Left renal cortex interstitium (tissue), 4 donors: ENCODE results near the gene PROS1. TPM values are rescaled to one million over a fixed set of nuclear protein-coding genes. Genes with fewer than 3 reads are reported as not detected.
"Not testable (repeated sequence)": the region's sequence is repeated elsewhere in the genome, so short reads cannot be mapped to it uniquely, and the experiment has no call there.

Experiments used
- DNase-seq, 4 donors: peaks; one replicate each; pipeline ENCODE4 v3.0.0-alpha.2; 2013; ENCODE audit warnings: low read depth in 4 of 4, low spot score in 2 of 4, missing footprints in 1 of 4
- polyA plus RNA-seq, 4 donors: library from polyadenylated mRNA; unstranded; fragments of 120-200 nt; gene quantifications; one replicate each; pipeline ENCODE4 v1.2.1, GENCODE V29; 2013; ENCODE audit not compliant: insufficient read length in 4 of 4

PROS1 gene
- polyA plus RNA-seq, 4 donors = 31.6 to 42.7 (median 38.8) TPM

DNA sequence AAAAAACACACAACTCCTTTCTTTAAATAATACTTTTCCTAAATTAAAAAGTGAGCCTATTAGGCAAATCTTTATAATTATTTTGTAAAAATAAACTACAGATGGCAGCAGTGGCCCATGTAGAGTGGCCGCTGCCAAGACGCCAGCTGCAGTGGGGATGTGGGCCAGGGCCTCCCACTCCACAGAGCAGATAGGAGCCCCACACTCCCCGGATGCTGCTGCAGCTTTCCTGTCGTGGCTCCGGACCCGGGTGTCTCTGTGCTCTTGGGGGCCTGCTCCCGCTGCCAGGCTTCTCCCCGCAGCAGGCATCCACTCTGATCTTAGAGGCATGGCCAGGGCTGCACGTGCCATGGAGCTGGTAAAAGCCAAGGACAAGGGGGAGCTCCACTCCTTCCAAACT is 67.5 kb downstream of the PROS1 start:
- DNase-seq = no peak

DNA sequence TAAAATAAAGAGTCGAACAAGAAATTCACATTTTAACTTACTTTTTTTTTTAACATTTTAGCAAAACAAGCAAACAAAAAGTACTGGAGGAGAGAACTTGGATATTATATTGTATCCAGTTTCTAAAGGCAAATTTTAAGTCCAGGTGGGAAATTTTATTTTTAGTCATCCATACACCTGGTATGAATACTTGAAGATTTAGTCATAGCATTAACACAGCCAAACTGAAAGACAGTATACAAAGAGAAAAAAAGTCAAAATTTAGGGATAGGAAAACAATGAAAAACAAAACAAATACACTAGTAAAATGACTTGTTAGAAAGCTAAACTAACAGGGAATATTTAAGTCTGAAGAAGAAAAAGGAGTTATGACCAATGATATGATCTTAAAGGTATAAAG is 69.1 kb downstream of the PROS1 start:
- no peak for DNase-seq

DNA sequence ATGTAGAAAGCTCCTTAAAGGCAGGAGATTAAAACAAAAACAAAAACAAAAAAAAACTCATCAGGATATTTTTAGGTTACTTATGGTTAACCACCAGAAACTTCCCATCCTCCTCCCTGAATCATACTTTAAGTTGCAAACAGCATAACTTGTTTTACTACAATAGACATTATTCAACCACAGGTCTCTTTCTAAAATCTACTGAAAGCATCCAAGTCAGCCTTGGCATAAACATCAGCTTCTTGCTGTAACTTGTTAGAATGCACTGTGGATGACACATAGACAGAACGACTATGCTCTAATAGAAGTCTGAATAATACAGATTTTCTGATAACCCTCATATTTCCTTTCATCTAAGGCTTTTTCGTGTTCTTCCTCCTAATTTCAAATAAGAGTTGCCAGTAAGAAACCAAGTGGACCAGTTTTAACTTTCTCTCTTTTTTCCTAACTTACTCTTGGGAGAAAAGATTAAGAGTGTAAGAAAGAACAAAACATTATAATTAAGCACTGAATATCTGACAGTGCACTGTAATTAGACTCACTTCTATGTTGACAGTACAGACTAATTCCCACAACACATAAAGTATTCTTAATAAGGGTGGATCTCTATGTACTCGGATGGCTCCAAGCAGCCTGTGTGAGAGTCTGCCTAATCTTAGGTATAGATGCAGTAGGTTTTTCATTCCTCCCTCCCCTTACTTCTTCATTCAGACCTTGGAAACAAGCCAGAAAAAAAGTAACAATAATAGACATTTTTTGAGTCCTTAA is 95.3 kb downstream of the PROS1 start:
- not testable (repeated sequence) for DNase-seq

DNA sequence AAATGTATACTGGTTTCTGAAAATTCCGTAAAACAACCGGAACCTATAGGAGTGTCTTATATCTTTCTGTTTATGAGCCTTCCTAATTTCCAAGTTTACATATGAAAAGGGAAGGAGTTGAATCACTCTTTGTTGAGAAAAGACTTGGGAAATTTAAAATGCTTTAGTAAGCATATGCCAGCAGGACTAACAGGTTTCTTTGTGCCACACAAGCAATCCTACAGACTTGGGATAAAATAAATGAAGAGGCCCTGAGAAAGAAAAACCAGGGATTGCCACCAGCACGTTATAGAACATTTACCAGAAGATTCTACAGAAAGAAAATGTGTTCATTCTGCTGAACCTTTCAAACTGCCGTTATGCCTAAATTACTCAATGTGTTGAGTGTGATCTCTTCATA is 96.3 kb downstream of the PROS1 start:
- not testable (repeated sequence) for DNase-seq

DNA sequence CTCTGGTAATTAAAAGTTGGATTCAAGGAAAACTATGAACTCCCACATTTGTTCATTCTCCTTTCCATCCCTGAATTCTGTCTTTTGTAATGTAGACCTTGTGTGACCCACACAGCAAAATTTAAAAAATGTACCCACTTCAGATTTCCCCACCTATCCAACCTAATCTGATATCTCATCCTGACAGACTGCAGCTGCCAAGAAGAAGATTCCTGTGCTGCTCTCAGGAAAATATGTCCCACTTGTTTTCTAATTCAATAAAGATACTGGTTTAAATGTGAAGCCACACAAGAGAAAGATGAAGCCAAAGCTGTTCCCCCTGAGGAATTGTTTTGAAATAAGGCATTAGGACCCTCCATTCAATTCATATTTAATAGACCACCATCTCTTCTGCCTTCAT is 100.3 kb downstream of the PROS1 start:
- not testable (repeated sequence) for DNase-seq

DNA sequence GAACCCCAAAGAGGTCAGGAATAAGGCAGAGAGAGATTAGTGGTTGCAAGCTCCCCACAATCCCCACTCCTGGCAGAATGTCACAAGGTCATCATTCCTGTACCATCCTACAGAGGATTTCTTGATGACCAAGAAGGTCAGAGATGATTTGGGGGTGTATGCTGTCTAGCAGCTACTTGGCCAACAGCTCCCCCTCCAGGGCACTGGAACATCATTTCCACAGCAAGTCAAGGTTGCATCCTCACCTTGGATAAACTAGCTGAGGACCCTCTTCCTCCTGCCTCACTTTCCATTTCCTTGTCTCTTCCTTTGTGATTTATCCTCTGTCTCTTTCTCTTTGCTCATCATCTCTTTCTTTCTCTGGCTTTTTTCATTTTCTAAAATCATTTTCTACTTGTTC is 106.3 kb downstream of the PROS1 start:
- no peak for DNase-seq

DNA sequence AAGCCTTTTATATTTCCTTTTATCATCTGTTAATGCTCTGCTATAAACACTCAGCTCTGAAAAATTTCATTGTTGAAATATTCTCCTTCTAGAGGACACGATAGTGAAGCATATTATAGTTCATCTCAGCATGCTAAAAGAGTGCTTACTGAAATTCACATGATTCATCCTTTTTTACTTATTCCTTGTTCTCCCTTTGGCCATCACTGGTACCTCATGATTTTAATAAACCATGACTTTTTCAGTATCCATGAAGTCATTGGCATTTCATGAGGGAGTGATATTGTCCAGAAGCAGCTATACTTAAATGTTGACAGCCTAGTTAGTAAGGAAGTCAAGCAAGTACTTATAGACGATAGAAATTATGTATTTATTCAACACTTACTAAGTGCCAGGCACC is 112.7 kb downstream of the PROS1 start:
- DNase-seq = no peak

DNA sequence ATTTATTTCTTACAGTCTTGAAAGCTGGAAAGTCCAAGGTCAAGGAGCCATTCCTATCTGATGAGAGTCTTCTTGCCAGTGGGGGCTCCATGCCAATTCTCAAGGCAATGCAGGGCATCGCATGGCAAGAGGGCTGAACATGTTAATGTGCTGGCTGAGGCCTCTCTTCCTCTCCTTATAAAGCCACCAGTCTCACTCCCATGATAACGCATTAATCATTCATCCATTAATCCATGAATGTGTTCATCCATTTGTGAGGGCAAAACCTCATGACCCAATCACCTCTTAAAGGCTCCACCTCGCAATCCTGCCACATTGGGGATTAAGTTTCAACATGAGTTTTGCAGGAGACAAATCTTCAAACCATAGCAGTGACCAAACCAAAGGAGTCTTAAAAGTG is 118.3 kb downstream of the PROS1 start:
- no peak for DNase-seq

DNA sequence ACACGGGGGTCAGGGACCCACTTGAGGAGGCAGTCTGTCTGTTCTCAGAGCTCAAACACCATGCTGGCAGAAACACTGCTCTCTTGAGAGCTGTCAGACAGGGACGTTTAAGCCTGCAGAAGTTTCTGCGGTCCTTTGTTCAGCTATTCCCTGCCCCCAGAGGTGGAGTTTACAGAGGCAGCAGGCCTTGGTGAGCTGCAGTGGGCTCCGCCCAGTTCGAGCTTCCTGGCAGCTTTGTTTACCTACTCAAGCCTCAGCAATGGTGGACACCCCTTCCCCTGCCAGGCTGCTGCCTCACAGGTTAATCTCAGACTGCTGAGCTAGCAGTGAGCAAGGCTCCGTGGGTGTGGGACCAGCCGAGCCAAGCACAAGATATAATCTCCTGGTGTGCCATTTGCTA is 121.5 kb downstream of the PROS1 start:
- not testable (repeated sequence) for DNase-seq

DNA sequence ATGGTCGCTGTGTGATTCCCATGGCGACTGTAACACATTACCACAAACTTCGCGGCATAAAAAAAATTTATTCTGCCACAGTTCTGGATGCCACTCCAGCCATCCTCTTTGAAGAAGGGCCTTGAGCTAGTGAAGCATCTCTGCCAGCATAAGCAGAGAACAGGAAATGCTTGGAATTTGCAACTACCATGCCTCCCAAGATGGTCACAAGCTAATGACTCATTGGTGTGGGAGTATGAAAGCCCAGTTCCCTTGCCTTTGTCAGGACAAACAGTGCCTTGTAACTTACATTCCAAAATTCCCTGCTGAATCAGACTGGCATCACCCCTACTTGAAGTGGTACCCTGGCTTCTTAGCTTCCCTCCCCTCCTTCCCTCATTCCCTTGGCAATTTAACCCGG is 129.7 kb downstream of the PROS1 start:
- no peak for DNase-seq

DNA sequence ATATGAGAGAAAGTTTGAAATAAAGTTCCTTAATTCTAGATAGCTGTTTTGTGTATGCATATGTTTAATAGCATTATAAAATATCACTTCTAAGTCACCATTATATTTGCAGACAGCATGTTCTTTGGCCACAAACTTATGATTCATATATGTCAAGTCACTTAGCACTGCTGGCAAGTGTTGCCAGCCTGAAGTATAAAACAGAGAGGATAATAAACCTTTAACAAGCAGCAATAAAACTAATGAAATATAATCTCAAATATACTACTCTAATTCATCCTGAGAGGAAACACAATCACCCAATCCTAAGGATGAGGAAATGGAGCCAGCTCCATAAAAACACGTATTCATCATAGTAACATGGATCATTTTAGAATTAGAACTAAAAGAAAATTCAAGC is 134.5 kb downstream of the PROS1 start:
- not testable (repeated sequence) for DNase-seq

Other genes starting within 250 kb of the PROS1 start
- 10 to 100 TPM; 18.0 to 21.6 (median 19.0) TPM for gene ARL13B, start 6.3 kb upstream of the PROS1 start, polyA plus RNA-seq
- gene STX19, start 54.7 kb upstream of the PROS1 start, polyA plus RNA-seq = under 1 TPM; 0.26 to 0.38 (median 0.35) TPM
- 10 to 100 TPM; 10.5 to 12.5 (median 11.3) TPM for gene DHFR2, start 89.0 kb upstream of the PROS1 start, polyA plus RNA-seq
- gene NSUN3, start 89.2 kb upstream of the PROS1 start, polyA plus RNA-seq = 10 to 100 TPM; 10.9 to 13.9 (median 12.8) TPM